Esophagus squamous epithelium (tissue), 5 donors: ENCODE measurements around the gene AGAP2. TPM values are rescaled to one million over a fixed set of nuclear protein-coding genes. Genes with fewer than 3 reads are reported as not detected.

Experiments used
- DNase-seq: peaks from one replicate; lab custom pipeline; 2025; lab: John Stamatoyannopoulos, UW
- H3K27ac ChIP-seq, 4 donors: fragments of 200-600 bp; sonication (generic); one replicate each; pipeline ENCODE4 v1.5.1; 2016 to 2019; ENCODE audit warnings: mild to moderate bottlenecking in 1 of 4
- H3K27me3 ChIP-seq, 4 donors: fragments of 200-600 bp; sonication (generic); 1 replicate in 3 of 4; 2 replicates in 1 of 4; pipeline versions ENCODE4 v1.5.1 to v1.6.0; 2017 to 2021; ENCODE audit warnings: antibody characterized with exemption in 1 of 4
- H3K36me3 ChIP-seq, 3 donors: fragments of 200-600 bp; sonication (generic); one replicate each; pipeline ENCODE4 v1.5.1; 2016 to 2019
- H3K4me1 ChIP-seq, 3 donors: fragments of 200-600 bp; sonication (generic); one replicate each; pipeline ENCODE4 v1.5.1; 2017 to 2019
- H3K4me3 ChIP-seq, 4 donors: fragments of 200-600 bp; sonication (generic); 1 replicate in 3 of 4; 2 replicates in 1 of 4; pipeline ENCODE4 v1.5.1; 2016 to 2019; ENCODE audit warnings: mild to moderate bottlenecking in 2 of 4, moderate library complexity in 1 of 4
- H3K9me3 ChIP-seq, 3 donors: fragments of 200-600 bp; sonication (generic); one replicate each; pipeline ENCODE4 v1.5.1; 2016 to 2019
- CTCF ChIP-seq, 6 experiments: fragments of 450-650 bp in 4 of 6; fragments of 200-600 bp in 2 of 6; sonication (generic) in 2 of 6; IDR thresholded peaks; one replicate each; pipeline ENCODE4 v1.5.1; 2016 to 2019; ENCODE audit warnings: antibody characterized with exemption in 6 of 6, mild to moderate bottlenecking in 4 of 6, moderate library complexity in 4 of 6
- POLR2A ChIP-seq, 4 donors: fragments of 450-650 bp; IDR thresholded peaks; one replicate each; pipeline ENCODE4 v1.6.1; 2017; ENCODE audit warnings: antibody characterized with exemption in 4 of 4, mild to moderate bottlenecking in 4 of 4, moderate library complexity in 3 of 4
- WGBS, 2 donors: methylation state at CpG; one replicate each; pipeline ENCODE4 v1.1.5; 2018; 5-methylcytosine and 5-hydroxymethylcytosine counted together
- intact Hi-C: fragments of 100-400 bp; cut with DNase I; formaldehyde crosslinking; loops from one replicate; pipeline ENCODE4 v1.15.0; 2022
- total RNA-seq, 4 donors: library from RNA; depleted of rRNA; stranded (reverse); fragments of >200 nt; gene quantifications; one replicate each; pipeline ENCODE4 v1.1.0, GENCODE V29; 2016
- donor health status: DM: yes; HTN: yes; CAD: no.

The AGAP2 gene
- total RNA-seq, 4 donors from 2014 or later, result 0.88 to 2.3 (median 1.3) TPM

- H3K27ac ChIP-seq, result no peak overlapping the region
- 100% methylated on average over 3 of the region's 3 CpGs for WGBS, 2 donors
- H3K4me1 ChIP-seq, result no peaks in the 10 kb centered on the region
- intact Hi-C loops, result no loop called here
- TF ChIP-seq POLR2A (IDR thresholded peaks at IDR 0.05) (no peak), CTCF (IDR thresholded peaks at IDR 0.05) (no peak)
- H3K9me3 ChIP-seq, result no peaks in the 10 kb centered on the region
- no peak overlapping the region for H3K4me3 ChIP-seq
- DNase-seq, result no peak
- H3K27me3 ChIP-seq, result no peaks in the 10 kb centered on the region
- peaks cover 13 to 90% (median 21%) of the 10 kb centered on the region in 3 donors for H3K36me3 ChIP-seq
These were observed 25.8 kb downstream of the AGAP2 start for GRCh38 chr12:57712701-57713100.

- Histone ChIP-seq H3K27ac (no peak overlapping the region), H3K4me3 (no peak overlapping the region), H3K4me1 (no peaks in the 10 kb centered on the region), H3K27me3 (no peaks in the 10 kb centered on the region), H3K9me3 (peaks cover 0 to 6% (median 4%) of the 10 kb centered on the region in 3 donors), H3K36me3 (peaks cover 0 to 90% (median 3%) of the 10 kb centered on the region in 3 donors)
- intact Hi-C loops, result no loop called here
- DNase-seq, result no peak
- TF ChIP-seq CTCF (IDR thresholded peaks at IDR 0.05) (no peak), POLR2A (IDR thresholded peaks at IDR 0.05) (no peak)
- WGBS, 2 donors, result 100% methylated on average over 2 of the region's 2 CpGs
These were observed 30.2 kb downstream of the AGAP2 start for GRCh38 chr12:57708296-57708695.

GRCh38 chr12:57707250-57707649, 31.3 kb downstream of the AGAP2 start:
- DNase-seq, result no peak
- intact Hi-C loops, result no loop called here
- Histone ChIP-seq H3K4me3 (no peak overlapping the region), H3K9me3 (peaks cover 0 to 6% (median 4%) of the 10 kb centered on the region in 3 donors), H3K27ac (no peak overlapping the region), H3K27me3 (no peaks in the 10 kb centered on the region), H3K4me1 (no peaks in the 10 kb centered on the region), H3K36me3 (peaks cover 0 to 89% (median 3%) of the 10 kb centered on the region in 3 donors)
- TF ChIP-seq POLR2A (IDR thresholded peaks at IDR 0.05) (no peak), CTCF (IDR thresholded peaks at IDR 0.05) (no peak)
- 95 to 96% methylated on average over 3 of the region's 3 CpGs for WGBS, 2 donors

GRCh38 chr12:57700317-57700716, 38.2 kb downstream of the AGAP2 start:
- H3K36me3 ChIP-seq, result peaks cover 0 to 92% (median 15%) of the 10 kb centered on the region in 3 donors
- WGBS, 2 donors, result 96 to 100% methylated on average over 2 of the region's 2 CpGs

GRCh38 chr12:57698414-57698813, 40.1 kb downstream of the AGAP2 start:
- H3K36me3 ChIP-seq, result peaks cover 0 to 73% (median 15%) of the 10 kb centered on the region in 3 donors
- WGBS, 2 donors, result 92 to 93% methylated on average over 3 of the region's 3 CpGs
- peaks cover 5 to 17% (median 11%) of the 10 kb centered on the region in 3 donors for H3K4me1 ChIP-seq
- H3K27ac ChIP-seq, result no peak overlapping the region
- no peaks in the 10 kb centered on the region for H3K27me3 ChIP-seq
- H3K4me3 ChIP-seq, result no peak overlapping the region
- DNase-seq, result no peak
- no peaks in the 10 kb centered on the region for H3K9me3 ChIP-seq
- intact Hi-C loops, result no loop called here
- no peak for TF ChIP-seq POLR2A (IDR thresholded peaks at IDR 0.05)
- TF ChIP-seq CTCF (IDR thresholded peaks at IDR 0.05), result no peak

More at GRCh38 chr12:57700317-57700716, 38.2 kb downstream of the AGAP2 start:
- Histone ChIP-seq H3K9me3 (peaks cover 0 to 6% (median 4%) of the 10 kb centered on the region in 3 donors), H3K4me1 (peaks cover 0 to 5% (median under 1%) of the 10 kb centered on the region in 3 donors), H3K4me3 (no peak overlapping the region), H3K27me3 (no peaks in the 10 kb centered on the region), H3K27ac (no peak overlapping the region)
- TF ChIP-seq POLR2A (IDR thresholded peaks at IDR 0.05), result no peak
- TF ChIP-seq CTCF (IDR thresholded peaks at IDR 0.05), result no peak
- intact Hi-C loops, result no loop called here
- no peak for DNase-seq
